ENCODE results near the gene PFN1. TPM values are rescaled to one million over a fixed set of nuclear protein-coding genes. Genes with fewer than 3 reads are reported as not detected.
A peak's percentile ranks its signal among the peaks of the same experiment; 100 is the strongest.

The PFN1 gene
- total and polyA plus RNA-seq, 9 of the 15 experiments (the other 6 are each of a cell fraction or from before 2014, with no cell fraction given): 60.5 to 1,479 (median 456) TPM

GRCh38 chr17:4947411-4948165 lies 742 bp downstream of the PFN1 start (continued):
- TF ChIP-seq MYC (IDR thresholded peaks at IDR 0.05; ENCODE audit: low read depth, low read length) (peak; percentile 44; the same call in 1 of the 2 replicates), MYC (CRISPR knock-in tag; IDR thresholded peaks at IDR 0.05; ENCODE audit: borderline replicate concordance, low read depth) (no peak), EGR1 (conservative IDR thresholded peaks at IDR 0.05) (0 out of 2 replicates have a peak, but pooled peaks have one; percentile 12), FIP1L1 (IDR thresholded peaks at IDR 0.05; ENCODE audit: low read depth, low read length, poor library complexity, severe bottlenecking) (peak; percentile 37), ETV1 (tag; conservative IDR thresholded peaks at IDR 0.05; ENCODE audit: low read depth) (peak; percentile 65), ZC3H8 (IDR thresholded peaks at IDR 0.05) (no peak), PRDM10 (IDR thresholded peaks at IDR 0.05; ENCODE audit: partially characterized antibody) (peak; percentile 51), KAT7 (CRISPR knock-in tag; IDR thresholded peaks at IDR 0.05; ENCODE audit: borderline replicate concordance) (0 out of 2 replicates have a peak, but pooled peaks have one; percentile 42), TEAD1 (CRISPR knock-in tag; IDR thresholded peaks at IDR 0.05) (0 out of 4 replicates have a peak, but pooled peaks of 1 of the 2 experiments have one; percentile 27), NFRKB (IDR thresholded peaks at IDR 0.05; ENCODE audit: low read depth) (peak; percentile 23; the same call in 1 of the 2 replicates), CBX8 (IDR thresholded peaks at IDR 0.05; ENCODE audit: borderline replicate concordance, extremely low read depth, low read depth, low read length, poor library complexity, severe bottlenecking) (no peak), POLR2AphosphoS2 (IDR thresholded peaks at IDR 0.05; ENCODE audit: low read length) (0 out of 2 replicates have a peak, but pooled peaks have one; percentile 8), HNRNPL (IDR thresholded peaks at IDR 0.05; ENCODE audit: low read depth, low read length) (peak; percentile 84), MXI1 (IDR thresholded peaks at IDR 0.05; ENCODE audit: low read depth, low read length) (peak; percentile 45; the same call in 1 of the 2 replicates), DMBX1 (CRISPR knock-in tag; IDR thresholded peaks at IDR 0.05; ENCODE audit: borderline replicate concordance) (no peak), CXXC5 (CRISPR knock-in tag; IDR thresholded peaks at IDR 0.05) (peak; percentile 71), BRD4 (IDR thresholded peaks at IDR 0.05) (0 out of 2 replicates have a peak, but pooled peaks have one; percentile 61), RBM22 (IDR thresholded peaks at IDR 0.05; ENCODE audit: low read depth, low read length, poor library complexity, severe bottlenecking) (peak; percentile 91), ZNF165 (CRISPR knock-in tag; IDR thresholded peaks at IDR 0.05; ENCODE audit: borderline replicate concordance) (no peak), FOXM1 (IDR thresholded peaks at IDR 0.05; ENCODE audit: low read depth) (no peak), FOXM1 (CRISPR knock-in tag; IDR thresholded peaks at IDR 0.05; ENCODE audit: low read depth) (0 out of 2 replicates have a peak, but pooled peaks have one; percentile 29), RAD51 (IDR thresholded peaks at IDR 0.05; ENCODE audit: borderline replicate concordance, low read depth) (no peak), GABPA (tag; conservative IDR thresholded peaks at IDR 0.05; ENCODE audit: low read depth) (peak; percentile 91)
